ENCODE measurements around the gene DIS3L2. TPM values are rescaled to one million over a fixed set of nuclear protein-coding genes. Genes with fewer than 3 reads are reported as not detected.
A peak's percentile ranks its signal among the peaks of the same experiment; 100 is the strongest.
"Not testable (repeated sequence)": the region's sequence is repeated elsewhere in the genome, so short reads cannot be mapped to it uniquely, and the experiment has no call there.

Gene DIS3L2
- polyA plus RNA-seq, 2 donors, result 16.6 to 23.3 TPM

DNA sequence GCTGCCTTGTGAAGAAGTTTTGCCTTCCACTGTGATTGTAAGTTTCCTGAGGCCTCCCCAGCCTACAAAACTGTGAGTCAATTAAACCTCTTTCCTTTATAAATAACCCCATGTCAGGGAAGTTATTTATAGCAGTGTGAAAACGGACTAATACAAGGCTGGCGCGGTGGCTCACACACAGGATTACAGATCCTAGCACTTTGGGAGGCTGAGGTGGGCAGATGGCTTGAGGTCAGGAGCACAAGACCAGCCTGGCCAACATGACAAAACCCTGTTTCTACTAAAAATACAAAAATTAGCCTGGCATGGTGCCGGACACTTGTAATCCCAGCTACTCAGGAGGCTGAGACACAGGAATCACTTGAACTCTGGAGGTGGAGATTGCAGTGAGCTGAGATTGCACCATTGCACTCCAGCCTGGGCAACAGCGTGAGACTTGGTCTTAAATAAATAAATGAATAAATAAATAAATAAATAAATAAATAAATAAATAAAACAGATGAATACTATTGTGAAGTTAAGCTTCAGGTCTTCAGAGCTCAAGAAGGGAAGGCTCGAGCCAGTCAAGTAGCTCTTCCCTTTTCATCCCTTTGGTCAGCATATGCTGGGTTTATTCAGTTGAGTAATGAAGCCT is 154.3 kb downstream of the DIS3L2 start:
- WGBS, 2 donors, result 94 to 96% methylated on average over 6 of the region's 6 CpGs
- H3K27me3 ChIP-seq (ENCODE audit: control insufficient read depth in 1 of 2, insufficient read depth in 2 of 2, low read length in 2 of 2); H3K4me3 ChIP-seq (ENCODE audit: low read depth in 1 of 2, low read length in 2 of 2); H3K4me1 ChIP-seq (ENCODE audit: control insufficient read depth in 2 of 2, insufficient read depth in 2 of 2, low read length in 1 of 2); H3K9me3 ChIP-seq (ENCODE audit: control insufficient read depth in 2 of 2, insufficient read depth in 1 of 2, low read depth in 1 of 2, low read length in 1 of 2); H3K36me3 ChIP-seq (ENCODE audit: control insufficient read depth in 2 of 2, insufficient read depth in 2 of 2, low read length in 1 of 2); H3K27ac ChIP-seq (ENCODE audit: low read depth in 2 of 2, low read length in 1 of 2): not testable (repeated sequence)

DNA sequence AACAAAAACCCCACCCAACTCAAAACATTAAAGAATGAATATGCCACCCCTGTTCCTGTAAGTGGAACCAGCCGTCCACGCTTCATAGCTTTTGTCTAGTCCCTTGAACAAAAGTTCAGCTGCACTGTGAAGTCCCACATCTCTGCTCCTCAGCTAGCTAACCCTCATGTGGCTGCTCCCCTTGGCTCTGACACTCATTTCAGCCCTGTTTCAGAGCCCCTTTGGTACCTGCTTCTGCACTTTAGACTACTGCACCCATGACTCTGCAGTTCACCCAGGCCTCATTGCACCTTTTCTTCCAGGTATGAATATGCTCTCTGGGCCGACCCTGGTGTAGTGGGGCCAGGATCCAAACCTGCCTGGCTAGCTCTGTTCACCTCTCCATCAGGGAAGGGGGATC is 155.3 kb downstream of the DIS3L2 start:
- Histone ChIP-seq H3K4me1 (ENCODE audit: control insufficient read depth in 2 of 2, insufficient read depth in 2 of 2, low read length in 1 of 2) (no peaks in the 10 kb centered on the region), H3K4me3 (ENCODE audit: low read depth in 1 of 2, low read length in 2 of 2) (no peak overlapping the region), H3K27me3 (ENCODE audit: control insufficient read depth in 1 of 2, insufficient read depth in 2 of 2, low read length in 2 of 2) (no peaks in the 10 kb centered on the region), H3K36me3 (ENCODE audit: control insufficient read depth in 2 of 2, insufficient read depth in 2 of 2, low read length in 1 of 2) (peaks cover 0 to 2% of the 10 kb centered on the region in 2 donors), H3K9me3 (ENCODE audit: control insufficient read depth in 2 of 2, insufficient read depth in 1 of 2, low read depth in 1 of 2, low read length in 1 of 2) (no peaks in the 10 kb centered on the region), H3K27ac (ENCODE audit: low read depth in 2 of 2, low read length in 1 of 2) (no peak overlapping the region)
- WGBS, 2 donors, result 58 to 62% methylated on average over 3 of the region's 3 CpGs

DNA sequence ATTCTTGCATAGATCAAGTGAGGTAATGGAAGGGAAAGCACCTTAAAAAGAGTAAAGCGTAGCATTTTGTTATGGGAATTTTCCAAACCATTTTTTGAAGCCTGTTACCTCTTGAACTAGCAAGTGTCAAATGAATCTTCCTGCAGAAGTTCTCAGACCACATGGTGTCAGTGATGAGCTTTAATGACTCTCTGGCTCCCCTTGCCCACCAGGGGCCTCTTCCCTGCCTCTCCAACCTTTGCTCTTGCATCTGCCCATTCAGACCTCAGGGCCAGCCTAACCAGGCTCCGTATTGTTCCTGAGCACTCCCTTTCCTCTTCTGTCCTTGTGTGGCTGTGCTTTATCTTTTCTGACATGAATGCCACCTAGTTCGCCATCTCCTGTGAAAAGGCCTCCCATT is 155.9 kb downstream of the DIS3L2 start:
- Histone ChIP-seq H3K27me3 (ENCODE audit: control insufficient read depth in 1 of 2, insufficient read depth in 2 of 2, low read length in 2 of 2) (no peaks in the 10 kb centered on the region), H3K4me1 (ENCODE audit: control insufficient read depth in 2 of 2, insufficient read depth in 2 of 2, low read length in 1 of 2) (no peaks in the 10 kb centered on the region), H3K4me3 (ENCODE audit: low read depth in 1 of 2, low read length in 2 of 2) (no peak overlapping the region), H3K27ac (ENCODE audit: low read depth in 2 of 2, low read length in 1 of 2) (no peak overlapping the region), H3K9me3 (ENCODE audit: control insufficient read depth in 2 of 2, insufficient read depth in 1 of 2, low read depth in 1 of 2, low read length in 1 of 2) (no peaks in the 10 kb centered on the region), H3K36me3 (ENCODE audit: control insufficient read depth in 2 of 2, insufficient read depth in 2 of 2, low read length in 1 of 2) (peaks cover 0 to 2% of the 10 kb centered on the region in 2 donors)
- WGBS, 2 donors, result 92 to 95% methylated on average over 3 of the region's 3 CpGs

DNA sequence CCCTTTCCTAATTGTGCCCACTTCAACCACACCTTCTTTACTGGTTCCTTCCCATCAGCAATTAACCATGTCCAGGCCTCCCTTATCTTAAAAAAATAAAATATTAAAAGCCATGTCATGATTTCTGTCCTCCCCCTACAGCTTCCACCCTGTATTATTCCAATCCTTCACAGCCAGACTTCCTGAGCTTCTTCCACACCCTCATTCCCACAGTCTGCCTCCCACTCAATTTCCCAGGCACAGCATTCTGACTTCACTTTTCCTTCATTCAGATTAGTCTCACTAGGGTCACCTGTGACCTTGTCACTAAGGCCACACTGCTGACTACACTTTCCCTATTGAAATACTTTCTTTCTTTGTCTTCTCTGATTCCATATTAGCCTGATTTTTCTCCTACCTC is 159.4 kb downstream of the DIS3L2 start:
- Histone ChIP-seq H3K27me3 (ENCODE audit: control insufficient read depth in 1 of 2, insufficient read depth in 2 of 2, low read length in 2 of 2) (no peaks in the 10 kb centered on the region), H3K4me3 (ENCODE audit: low read depth in 1 of 2, low read length in 2 of 2) (no peak overlapping the region), H3K4me1 (ENCODE audit: control insufficient read depth in 2 of 2, insufficient read depth in 2 of 2, low read length in 1 of 2) (no peaks in the 10 kb centered on the region), H3K9me3 (ENCODE audit: control insufficient read depth in 2 of 2, insufficient read depth in 1 of 2, low read depth in 1 of 2, low read length in 1 of 2) (no peaks in the 10 kb centered on the region), H3K27ac (ENCODE audit: low read depth in 2 of 2, low read length in 1 of 2) (no peak overlapping the region), H3K36me3 (ENCODE audit: control insufficient read depth in 2 of 2, insufficient read depth in 2 of 2, low read length in 1 of 2) (peaks cover 0 to 2% of the 10 kb centered on the region in 2 donors)

DNA sequence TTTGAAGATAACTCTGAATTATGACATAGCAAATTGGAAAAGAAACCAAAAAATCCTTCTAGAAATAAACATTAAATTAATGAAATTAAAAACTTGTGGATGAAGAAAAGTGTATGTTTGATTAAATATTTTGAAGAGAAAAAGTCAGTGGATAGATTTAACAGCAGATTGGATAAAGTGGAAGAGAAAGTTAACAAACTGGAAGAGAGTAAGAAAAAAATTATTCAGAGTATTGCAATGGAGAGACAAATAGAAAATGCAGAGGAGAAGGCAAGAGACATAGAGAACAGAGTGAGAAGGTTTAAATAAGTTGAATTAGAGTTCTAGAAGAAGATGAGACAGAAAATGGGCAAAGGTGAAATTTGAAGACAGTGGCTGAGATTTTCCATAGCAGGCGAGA is 162.8 kb downstream of the DIS3L2 start:
- Histone ChIP-seq H3K36me3 (ENCODE audit: control insufficient read depth in 2 of 2, insufficient read depth in 2 of 2, low read length in 1 of 2) (no peaks in the 10 kb centered on the region), H3K27me3 (ENCODE audit: control insufficient read depth in 1 of 2, insufficient read depth in 2 of 2, low read length in 2 of 2) (no peaks in the 10 kb centered on the region), H3K4me1 (ENCODE audit: control insufficient read depth in 2 of 2, insufficient read depth in 2 of 2, low read length in 1 of 2) (peaks cover 0 to 5% of the 10 kb centered on the region in 2 donors), H3K27ac (ENCODE audit: low read depth in 2 of 2, low read length in 1 of 2) (no peak overlapping the region), H3K9me3 (ENCODE audit: control insufficient read depth in 2 of 2, insufficient read depth in 1 of 2, low read depth in 1 of 2, low read length in 1 of 2) (no peaks in the 10 kb centered on the region), H3K4me3 (ENCODE audit: low read depth in 1 of 2, low read length in 2 of 2) (no peak overlapping the region)
- 93 to 97% methylated on average over 1 of the region's 1 CpG for WGBS, 2 donors

DNA sequence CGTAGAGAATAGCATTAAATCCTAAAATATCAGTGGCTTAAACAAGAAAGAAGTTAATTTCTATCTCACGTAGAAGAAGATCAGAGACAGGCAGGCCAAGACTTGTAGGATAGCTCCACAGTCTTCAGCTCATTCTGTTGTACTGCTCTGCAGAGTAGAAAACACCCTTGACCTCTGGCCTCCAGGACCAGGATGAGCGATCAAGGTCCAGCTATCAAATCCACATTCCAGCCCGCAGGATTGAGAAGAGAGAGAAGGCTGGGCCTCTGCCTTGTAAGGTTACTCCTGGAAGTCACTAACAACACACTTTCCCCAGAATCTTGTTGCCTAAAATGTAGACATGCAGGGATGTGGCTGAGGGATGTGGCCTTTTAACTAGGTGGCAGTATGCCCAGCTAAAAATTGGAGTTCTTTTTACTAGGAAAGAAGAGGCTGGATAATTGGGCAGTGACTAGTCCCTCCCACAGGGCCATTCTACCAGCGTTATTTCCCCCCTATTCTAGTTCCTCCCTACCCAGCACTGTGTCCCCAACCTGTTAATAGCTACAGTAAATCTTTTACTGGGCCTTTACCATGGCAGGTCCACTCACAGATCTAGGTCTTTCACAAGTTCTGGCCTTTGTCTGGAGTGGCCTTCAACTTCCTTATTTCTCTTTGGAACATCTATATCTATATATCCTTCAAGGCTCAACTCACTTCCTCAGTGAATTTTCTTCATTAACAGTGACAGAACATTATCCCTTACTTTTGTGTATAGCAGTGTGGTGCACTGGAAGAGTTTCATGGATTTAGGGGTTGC is 165.0 kb downstream of the DIS3L2 start:
- no peaks in the 10 kb centered on the region for H3K36me3 ChIP-seq (ENCODE audit: control insufficient read depth in 2 of 2, insufficient read depth in 2 of 2, low read length in 1 of 2)
- H3K9me3 ChIP-seq (ENCODE audit: control insufficient read depth in 2 of 2, insufficient read depth in 1 of 2, low read depth in 1 of 2, low read length in 1 of 2), result no peaks in the 10 kb centered on the region
- H3K4me1 ChIP-seq (ENCODE audit: control insufficient read depth in 2 of 2, insufficient read depth in 2 of 2, low read length in 1 of 2), result peaks cover 0 to 5% of the 10 kb centered on the region in 2 donors
- H3K27me3 ChIP-seq (ENCODE audit: control insufficient read depth in 1 of 2, insufficient read depth in 2 of 2, low read length in 2 of 2), result no peaks in the 10 kb centered on the region
- H3K27ac ChIP-seq (ENCODE audit: low read depth in 2 of 2, low read length in 1 of 2), result peak overlapping the region in 1 of 2 donors; percentile 15
- no peak overlapping the region for H3K4me3 ChIP-seq (ENCODE audit: low read depth in 1 of 2, low read length in 2 of 2)
- WGBS, 2 donors, result 60 to 69% methylated on average over 5 of the region's 5 CpGs

DNA sequence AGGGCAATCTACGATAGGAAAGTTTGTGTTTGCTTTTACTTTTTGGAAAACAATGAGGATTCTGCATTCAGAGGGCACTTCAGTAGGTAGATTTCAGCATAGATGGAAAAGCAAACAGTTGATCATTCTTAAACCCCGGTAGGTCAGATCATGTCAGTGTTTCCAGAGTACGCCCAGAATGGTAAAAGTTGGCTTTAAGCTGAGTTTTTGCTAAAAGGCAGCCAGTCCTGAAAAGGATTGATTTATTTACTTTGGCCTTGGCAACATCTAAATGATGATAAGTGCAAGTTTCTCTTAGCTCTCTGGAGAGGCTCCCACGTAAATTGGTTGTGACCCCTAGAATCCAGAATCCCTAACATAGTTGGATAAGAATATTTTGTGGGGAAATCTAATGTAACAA is 168.0 kb downstream of the DIS3L2 start:
- no peak overlapping the region for H3K27ac ChIP-seq (ENCODE audit: low read depth in 2 of 2, low read length in 1 of 2)

DNA sequence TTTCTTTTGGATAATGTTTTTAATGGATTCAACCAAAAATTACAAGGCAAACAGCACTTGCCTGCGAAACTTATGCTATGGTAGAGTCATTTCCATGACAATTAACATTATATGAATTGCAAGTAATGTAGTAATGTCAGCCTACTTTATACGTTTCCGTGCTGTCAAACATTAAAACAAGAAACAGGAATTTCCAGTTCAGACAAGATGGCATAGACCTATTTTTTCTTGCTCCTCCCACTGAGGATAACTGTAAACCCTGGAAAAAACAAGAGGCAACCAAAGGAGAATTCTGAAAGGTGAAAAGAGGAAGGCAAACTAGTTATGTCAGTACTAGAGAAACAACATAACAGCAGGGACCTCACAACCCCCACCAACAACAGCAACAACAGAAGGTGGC is 170.7 kb downstream of the DIS3L2 start:
- Histone ChIP-seq H3K27ac (ENCODE audit: low read depth in 2 of 2, low read length in 1 of 2) (no peak overlapping the region), H3K4me3 (ENCODE audit: low read depth in 1 of 2, low read length in 2 of 2) (no peak overlapping the region), H3K4me1 (ENCODE audit: control insufficient read depth in 2 of 2, insufficient read depth in 2 of 2, low read length in 1 of 2) (peaks cover 0 to 6% of the 10 kb centered on the region in 2 donors), H3K27me3 (ENCODE audit: control insufficient read depth in 1 of 2, insufficient read depth in 2 of 2, low read length in 2 of 2) (no peaks in the 10 kb centered on the region), H3K9me3 (ENCODE audit: control insufficient read depth in 2 of 2, insufficient read depth in 1 of 2, low read depth in 1 of 2, low read length in 1 of 2) (no peaks in the 10 kb centered on the region), H3K36me3 (ENCODE audit: control insufficient read depth in 2 of 2, insufficient read depth in 2 of 2, low read length in 1 of 2) (peaks cover 2 to 3% of the 10 kb centered on the region in 2 donors)
- WGBS, 2 donors, result 57 to 66% methylated on average over 3 of the region's 3 CpGs

More for the DNA sequence above, 168.0 kb downstream of the DIS3L2 start:
- Histone ChIP-seq H3K9me3 (ENCODE audit: control insufficient read depth in 2 of 2, insufficient read depth in 1 of 2, low read depth in 1 of 2, low read length in 1 of 2) (no peaks in the 10 kb centered on the region), H3K27me3 (ENCODE audit: control insufficient read depth in 1 of 2, insufficient read depth in 2 of 2, low read length in 2 of 2) (no peaks in the 10 kb centered on the region), H3K4me3 (ENCODE audit: low read depth in 1 of 2, low read length in 2 of 2) (no peak overlapping the region), H3K36me3 (ENCODE audit: control insufficient read depth in 2 of 2, insufficient read depth in 2 of 2, low read length in 1 of 2) (peaks cover 2 to 3% of the 10 kb centered on the region in 2 donors), H3K4me1 (ENCODE audit: control insufficient read depth in 2 of 2, insufficient read depth in 2 of 2, low read length in 1 of 2) (peaks cover 0 to 9% of the 10 kb centered on the region in 2 donors)
- 39 to 41% methylated on average over 4 of the region's 4 CpGs for WGBS, 2 donors

DNA sequence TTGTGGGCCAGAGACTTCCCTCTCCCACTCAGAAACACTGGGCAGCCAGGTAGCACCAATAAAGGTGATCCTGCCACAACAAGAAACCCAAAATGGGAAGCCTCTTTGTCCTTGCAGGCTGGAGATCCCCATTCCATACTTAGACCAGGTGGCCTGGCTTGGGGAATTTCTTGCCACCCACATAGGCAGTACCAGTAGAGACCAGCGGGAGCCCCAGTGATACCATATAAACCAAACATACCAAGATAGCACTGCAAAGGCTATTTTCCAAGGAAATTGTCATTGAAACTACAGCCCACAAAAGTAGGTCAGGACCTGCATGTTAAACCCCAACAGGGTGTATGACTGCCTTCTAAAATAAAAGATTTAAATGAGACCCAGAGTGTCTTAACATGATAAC is 171.6 kb downstream of the DIS3L2 start:
- Histone ChIP-seq H3K27ac (ENCODE audit: low read depth in 2 of 2, low read length in 1 of 2) (no peak overlapping the region), H3K27me3 (ENCODE audit: control insufficient read depth in 1 of 2, insufficient read depth in 2 of 2, low read length in 2 of 2) (no peaks in the 10 kb centered on the region), H3K4me1 (ENCODE audit: control insufficient read depth in 2 of 2, insufficient read depth in 2 of 2, low read length in 1 of 2) (peaks cover 0 to 4% of the 10 kb centered on the region in 2 donors), H3K4me3 (ENCODE audit: low read depth in 1 of 2, low read length in 2 of 2) (no peak overlapping the region), H3K36me3 (ENCODE audit: control insufficient read depth in 2 of 2, insufficient read depth in 2 of 2, low read length in 1 of 2) (peaks cover 2 to 3% of the 10 kb centered on the region in 2 donors), H3K9me3 (ENCODE audit: control insufficient read depth in 2 of 2, insufficient read depth in 1 of 2, low read depth in 1 of 2, low read length in 1 of 2) (no peaks in the 10 kb centered on the region)
- WGBS, 2 donors, result 93 to 100% methylated on average over 1 of the region's 1 CpG

DNA sequence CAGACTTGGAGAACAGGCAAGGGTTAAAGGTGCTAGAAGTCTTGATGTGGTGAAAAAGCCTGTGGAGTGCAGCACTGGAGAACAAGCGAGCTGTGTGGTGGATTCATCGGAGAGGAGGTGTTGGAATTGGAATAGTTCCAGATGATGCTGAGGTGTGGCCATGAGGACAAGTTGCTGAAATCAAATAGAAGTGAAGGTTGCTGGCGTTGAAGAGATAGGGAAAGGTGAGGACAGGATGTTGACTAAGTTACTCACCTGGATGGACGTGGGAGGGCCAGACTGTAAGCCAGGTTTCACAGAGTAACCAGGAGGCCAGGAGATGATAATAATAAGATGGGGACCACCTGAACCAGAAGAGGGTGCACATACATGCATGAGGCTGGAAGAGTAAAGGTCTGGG is 173.4 kb downstream of the DIS3L2 start:
- peaks cover 2 to 3% of the 10 kb centered on the region in 2 donors for H3K36me3 ChIP-seq (ENCODE audit: control insufficient read depth in 2 of 2, insufficient read depth in 2 of 2, low read length in 1 of 2)
- H3K4me3 ChIP-seq (ENCODE audit: low read depth in 1 of 2, low read length in 2 of 2), result no peak overlapping the region
- no peaks in the 10 kb centered on the region for H3K27me3 ChIP-seq (ENCODE audit: control insufficient read depth in 1 of 2, insufficient read depth in 2 of 2, low read length in 2 of 2)
- 90 to 92% methylated on average over 4 of the region's 4 CpGs for WGBS, 2 donors
- H3K9me3 ChIP-seq (ENCODE audit: control insufficient read depth in 2 of 2, insufficient read depth in 1 of 2, low read depth in 1 of 2, low read length in 1 of 2), result no peaks in the 10 kb centered on the region
- H3K4me1 ChIP-seq (ENCODE audit: control insufficient read depth in 2 of 2, insufficient read depth in 2 of 2, low read length in 1 of 2), result peaks cover 0 to 4% of the 10 kb centered on the region in 2 donors
- no peak overlapping the region for H3K27ac ChIP-seq (ENCODE audit: low read depth in 2 of 2, low read length in 1 of 2)

Measured in esophagus (tissue), 2 donors.